ENCODE measurements around the gene ZSCAN18. TPM values are rescaled to one million over a fixed set of nuclear protein-coding genes. Genes with fewer than 3 reads are reported as not detected.

Gene ZSCAN18
- polyA plus RNA-seq, 1 donor from 2014 or later = 399 TPM

- no peaks in the 10 kb centered on the region for H3K79me2 ChIP-seq (replicated peaks; ENCODE audit: insufficient read depth, low read length)
- H3K9me2 ChIP-seq (ENCODE audit: insufficient read depth, low read length) = no peaks in the 10 kb centered on the region
- H3K27me3 ChIP-seq (ENCODE audit: insufficient read depth, low read depth, low read length) = no peaks in the 10 kb centered on the region
- H3K4me2 ChIP-seq (ENCODE audit: low read length) = no peak overlapping the region
- no peaks in the 10 kb centered on the region for H3F3A ChIP-seq (ENCODE audit: insufficient read depth, low read length, poor library complexity, severe bottlenecking)
- no peak overlapping the region for H3K4me3 ChIP-seq (ENCODE audit: low read length)
- no peak overlapping the region for H3K27ac ChIP-seq (ENCODE audit: low read length)
- H3K9me3 ChIP-seq (ENCODE audit: low read length) = peaks cover 9% of the 10 kb centered on the region
- H4K20me1 ChIP-seq (ENCODE audit: insufficient read depth) = no peaks in the 10 kb centered on the region
- H2AFZ ChIP-seq (ENCODE audit: low read depth, low read length) = no peak overlapping the region
- TF ChIP-seq MXI1 (conservative IDR thresholded peaks at IDR 0.05; ENCODE audit: poor library complexity, severe bottlenecking) (no peak), REST (IDR thresholded peaks at IDR 0.05; ENCODE audit: borderline replicate concordance) (no peak), EP300 (conservative IDR thresholded peaks at IDR 0.05; ENCODE audit: poor library complexity, severe bottlenecking) (no peak), SMC3 (conservative IDR thresholded peaks at IDR 0.05; ENCODE audit: poor library complexity) (no peak), POLR2AphosphoS5 (IDR thresholded peaks at IDR 0.05) (no peak), EZH2 (IDR thresholded peaks at IDR 0.05; ENCODE audit: borderline replicate concordance, insufficient read depth, low read length, poor library complexity, severe bottlenecking) (no peak), TAF1 (IDR thresholded peaks at IDR 0.05; ENCODE audit: low read depth) (no peak)
- H3K36me3 ChIP-seq (ENCODE audit: insufficient read depth, low read length) = no peaks in the 10 kb centered on the region
- H3K9ac ChIP-seq (ENCODE audit: low read length) = no peak overlapping the region
These were observed 59.3 kb downstream of the ZSCAN18 start for GRCh38 chr19:58038688-58039204.

GRCh38 chr19:58037927-58038687 lies 59.9 kb downstream of the ZSCAN18 start:
- no peaks in the 10 kb centered on the region for H3K9me2 ChIP-seq (ENCODE audit: insufficient read depth, low read length)
- no peaks in the 10 kb centered on the region for H3K79me2 ChIP-seq (replicated peaks; ENCODE audit: insufficient read depth, low read length)
- peaks cover 5% of the 10 kb centered on the region for H3K9me3 ChIP-seq (ENCODE audit: low read length)
- H2AFZ ChIP-seq (ENCODE audit: low read depth, low read length) = no peak overlapping the region
- no peaks in the 10 kb centered on the region for H3K36me3 ChIP-seq (ENCODE audit: insufficient read depth, low read length)
- no peaks in the 10 kb centered on the region for H3F3A ChIP-seq (ENCODE audit: insufficient read depth, low read length, poor library complexity, severe bottlenecking)
- no peak overlapping the region for H3K27ac ChIP-seq (ENCODE audit: low read length)
- H3K9ac ChIP-seq (ENCODE audit: low read length) = no peak overlapping the region
- no peaks in the 10 kb centered on the region for H3K27me3 ChIP-seq (ENCODE audit: insufficient read depth, low read depth, low read length)
- no peaks in the 10 kb centered on the region for H4K20me1 ChIP-seq (ENCODE audit: insufficient read depth)
- TF ChIP-seq EZH2 (IDR thresholded peaks at IDR 0.05; ENCODE audit: borderline replicate concordance, insufficient read depth, low read length, poor library complexity, severe bottlenecking) (no peak), MXI1 (conservative IDR thresholded peaks at IDR 0.05; ENCODE audit: poor library complexity, severe bottlenecking) (no peak), EP300 (conservative IDR thresholded peaks at IDR 0.05; ENCODE audit: poor library complexity, severe bottlenecking) (no peak), RAD21 (conservative IDR thresholded peaks at IDR 0.05) (no peak), REST (IDR thresholded peaks at IDR 0.05; ENCODE audit: borderline replicate concordance) (no peak), TAF1 (IDR thresholded peaks at IDR 0.05; ENCODE audit: low read depth) (no peak), POLR2AphosphoS5 (IDR thresholded peaks at IDR 0.05) (no peak), SMC3 (conservative IDR thresholded peaks at IDR 0.05; ENCODE audit: poor library complexity) (no peak)
- TF ChIP-seq, protein P1, sequence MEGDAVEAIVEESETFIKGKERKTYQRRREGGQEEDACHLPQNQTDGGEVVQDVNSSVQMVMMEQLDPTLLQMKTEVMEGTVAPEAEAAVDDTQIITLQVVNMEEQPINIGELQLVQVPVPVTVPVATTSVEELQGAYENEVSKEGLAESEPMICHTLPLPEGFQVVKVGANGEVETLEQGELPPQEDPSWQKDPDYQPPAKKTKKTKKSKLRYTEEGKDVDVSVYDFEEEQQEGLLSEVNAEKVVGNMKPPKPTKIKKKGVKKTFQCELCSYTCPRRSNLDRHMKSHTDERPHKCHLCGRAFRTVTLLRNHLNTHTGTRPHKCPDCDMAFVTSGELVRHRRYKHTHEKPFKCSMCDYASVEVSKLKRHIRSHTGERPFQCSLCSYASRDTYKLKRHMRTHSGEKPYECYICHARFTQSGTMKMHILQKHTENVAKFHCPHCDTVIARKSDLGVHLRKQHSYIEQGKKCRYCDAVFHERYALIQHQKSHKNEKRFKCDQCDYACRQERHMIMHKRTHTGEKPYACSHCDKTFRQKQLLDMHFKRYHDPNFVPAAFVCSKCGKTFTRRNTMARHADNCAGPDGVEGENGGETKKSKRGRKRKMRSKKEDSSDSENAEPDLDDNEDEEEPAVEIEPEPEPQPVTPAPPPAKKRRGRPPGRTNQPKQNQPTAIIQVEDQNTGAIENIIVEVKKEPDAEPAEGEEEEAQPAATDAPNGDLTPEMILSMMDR (IDR thresholded peaks at IDR 0.05; ENCODE audit: poor library complexity, severe bottlenecking) = no peak
- H3K4me2 ChIP-seq (ENCODE audit: low read length) = no peak overlapping the region
- no peak overlapping the region for H3K4me3 ChIP-seq (ENCODE audit: low read length)

All from neural cell (in vitro differentiated cells).